HepG2 (cell line): Measurements from ENCODE around the gene HOXC11. TPM values are rescaled to one million over a fixed set of nuclear protein-coding genes. Genes with fewer than 3 reads are reported as not detected.

Source experiments
- ATAC-seq: fragments of 200-7000 bp; cut with Tn5 transposase; 3 replicates; pipeline ENCODE4 v1.9.1; 2020; ENCODE audit warnings: mild to moderate bottlenecking, moderate library complexity
- BruUV-seq: library from RNA; stranded (reverse); fragments of 400-500 nt; replicated peaks from 2 replicates; lab custom pipeline; 2021; lab: Mats Ljungman, UMichigan
- CTCF ChIA-PET: fragments of 300-600 bp; formaldehyde crosslinking; extraction: SDS; loops from one replicate; lab custom pipeline; 2021; ENCODE audit warnings: low total read pairs, inconsistent platforms, low intra/inter-chr PET ratio; lab: Yijun Ruan, JAX
- POLR2A ChIA-PET: fragments of 350-600 bp; sonication (Branson Sonifier 250); formaldehyde crosslinking; loops from one replicate; lab custom pipeline; 2020; ENCODE audit warnings: antibody characterized with exemption, inconsistent platforms; lab: Yijun Ruan, JAX
- DNase-seq: peaks from one replicate; pipeline ENCODE4 v3.0.0-alpha.2; 2015; ENCODE audit warnings: low spot score
- FAIRE-seq: peaks from 3 replicates; lab custom pipeline; 2011; peaks lifted over from hg19 to GRCh38; lab: Jason Lieb, UNC
- H2AFZ ChIP-seq: one replicate; pipeline ENCODE4 v1.6.1; 2011; ENCODE audit warnings: low read length, inconsistent platforms
- H3K27ac ChIP-seq: fragments of 300-600 bp; 3 replicates; pipeline ENCODE4 v1.8.0; 2011; ENCODE audit warnings: mixed run types, mild to moderate bottlenecking, mixed read lengths, low read length, inconsistent platforms; ENCODE audit not compliant: insufficient read depth; ENCODE audit errors: extremely low read length
- H3K27me3 ChIP-seq, 2 experiments: fragments of 200-600 bp in 1 of 2; 2 replicates in 1 of 2; 3 replicates in 1 of 2; pipeline versions ENCODE4 v1.6.0 to v1.8.0; 2011; ENCODE audit warnings: low read length in 2 of 2, mild to moderate bottlenecking in 2 of 2, moderate library complexity in 2 of 2, inconsistent platforms in 1 of 2; ENCODE audit not compliant: insufficient read depth in 2 of 2, control insufficient read depth in 1 of 2
- H3K36me3 ChIP-seq, 2 experiments: fragments of 200-600 bp in 1 of 2; replicated peaks in 1 of 2; 2 replicates in 1 of 2; 3 replicates in 1 of 2; pipeline versions ENCODE4 v1.5.1 to v1.8.0; 2011; ENCODE audit warnings: low read length in 2 of 2, inconsistent platforms in 1 of 2; ENCODE audit not compliant: insufficient read depth in 2 of 2, control insufficient read depth in 1 of 2
- H3K4me1 ChIP-seq: 2 replicates; pipeline ENCODE4 v1.5.1; 2012; ENCODE audit warnings: low read length, inconsistent platforms; ENCODE audit not compliant: insufficient read depth
- H3K4me2 ChIP-seq: 2 replicates; pipeline ENCODE4 v1.6.0; 2011; ENCODE audit warnings: low read depth, low read length, inconsistent platforms
- H3K4me3 ChIP-seq, 3 experiments: fragments of 200-600 bp in 1 of 3; sonication (generic), shearing (Covaris generic) in 1 of 3; replicated peaks in 1 of 3; 2 replicates each; pipeline ENCODE4 v1.5.1; 2011 to 2016; ENCODE audit warnings: low read length in 3 of 3, inconsistent platforms in 2 of 3, low read depth in 2 of 3, mild to moderate bottlenecking in 2 of 3, control low read depth in 1 of 3, mixed read lengths in 1 of 3; ENCODE audit not compliant: insufficient read depth in 1 of 3
- H3K79me2 ChIP-seq: one replicate; pipeline ENCODE4 v1.6.1; 2011; ENCODE audit warnings: low read length, inconsistent platforms; ENCODE audit not compliant: insufficient read depth
- H3K9ac ChIP-seq: 2 replicates; pipeline ENCODE4 v1.6.0; 2011; ENCODE audit warnings: mild to moderate bottlenecking, low read depth, low read length, inconsistent platforms; ENCODE audit not compliant: insufficient read depth
- H3K9me3 ChIP-seq: 2 replicates; pipeline ENCODE4 v1.5.1; 2012; ENCODE audit warnings: mild to moderate bottlenecking, low read length
- H4K20me1 ChIP-seq: 2 replicates; pipeline ENCODE4 v1.6.0; 2011; ENCODE audit warnings: inconsistent platforms, mild to moderate bottlenecking, low read length, moderate library complexity; ENCODE audit not compliant: insufficient read depth
- NCOA5 ChIP-seq: sonication (generic); formaldehyde crosslinking; IDR thresholded peaks from 2 replicates; pipeline ENCODE4 v1.4.0; 2020; ENCODE audit warnings: missing genetic modification reagents
- SMARCC2 ChIP-seq: fragments of 450-650 bp; IDR thresholded peaks from 2 replicates; pipeline ENCODE4 v1.6.1; 2017; ENCODE audit warnings: antibody characterized with exemption, mild to moderate bottlenecking
- XBP1 ChIP-seq: sonication (generic); formaldehyde crosslinking; IDR thresholded peaks from 2 replicates; pipeline ENCODE4 v1.5.0; 2020; ENCODE audit warnings: missing genetic modification reagents
- YEATS2 ChIP-seq: sonication (generic); formaldehyde crosslinking; IDR thresholded peaks from 2 replicates; pipeline ENCODE4 v1.4.0; 2020; ENCODE audit warnings: missing genetic modification reagents, borderline replicate concordance
- ZNF557 ChIP-seq: sonication (generic); formaldehyde crosslinking; IDR thresholded peaks from 2 replicates; pipeline ENCODE4 v1.4.0; 2020; ENCODE audit warnings: missing genetic modification reagents
- ZNF720 ChIP-seq: sonication (generic); formaldehyde crosslinking; IDR thresholded peaks from 2 replicates; pipeline ENCODE4 v1.4.0; 2020; ENCODE audit warnings: missing genetic modification reagents
- WGBS: methylation state at CpG from one replicate; pipeline ENCODE4 v1.1.6; 2017; ENCODE audit warnings: low lambda C conversion rate; 5-methylcytosine and 5-hydroxymethylcytosine counted together
- in situ Hi-C: cut with HindIII; loops from 2 replicates; pipeline ENCODE4 v1.10.0; 2017; ENCODE audit warnings: low pct_unique_long_range_greater_than_20kb; ENCODE audit not compliant: extremely low pct_ligation_motif_present
- intact Hi-C: fragments of 100-400 bp; cut with micrococcal nuclease; formaldehyde crosslinking; loops from one replicate; pipeline ENCODE4 v1.10.0; 2022; ENCODE audit not compliant: unreplicated experiment
- polyA plus RNA-seq, 8 experiments: library from polyadenylated mRNA; depleted of rRNA in 3 of 8; stranded (reverse) in 7 of 8; unstranded in 1 of 8; fragments of >200 nt; fragmentation: Illumina TruSeq in 4 of 8; extraction: Trizol in 4 of 8; gene quantifications; 2 replicates each; pipeline versions ENCODE4 v1.2.1 to v1.2.3, GENCODE V29; 2011 to 2016; ENCODE audit warnings: low read depth in 4 of 8, missing spikeins in 1 of 8, mixed read lengths in 1 of 8; ENCODE audit not compliant: insufficient read depth in 1 of 8
- total RNA-seq, 5 experiments: library from RNA; depleted of rRNA; stranded (reverse); fragments of >200 nt; fragmentation: Illumina TruSeq; extraction: Trizol; gene quantifications; 2 replicates each; pipeline ENCODE4 v1.2.3, GENCODE V29; 2016; ENCODE audit warnings: low read depth in 1 of 5
- TF ChIP-seq, protein P1 (sequence below): sonication (generic); formaldehyde crosslinking; IDR thresholded peaks from 2 replicates; pipeline ENCODE4 v1.4.0; 2020; ENCODE audit warnings: missing genetic modification reagents, borderline replicate concordance

The HOXC11 gene
- total and polyA plus RNA-seq, 2 of the 13 experiments (the other 11 are each of a cell fraction or from before 2014, with no cell fraction given): not detected

- no TSS peak for BruUV-seq
- H3K79me2 ChIP-seq: no peaks in the 10 kb centered on the region
- TF ChIP-seq SMARCC2 (no peak), YEATS2 (no peak), ZNF720 (CRISPR knock-in tag) (no peak), ZNF557 (no peak), XBP1 (CRISPR knock-in tag) (no peak), NCOA5 (CRISPR knock-in tag) (no peak)
- TF ChIP-seq, protein P1, sequence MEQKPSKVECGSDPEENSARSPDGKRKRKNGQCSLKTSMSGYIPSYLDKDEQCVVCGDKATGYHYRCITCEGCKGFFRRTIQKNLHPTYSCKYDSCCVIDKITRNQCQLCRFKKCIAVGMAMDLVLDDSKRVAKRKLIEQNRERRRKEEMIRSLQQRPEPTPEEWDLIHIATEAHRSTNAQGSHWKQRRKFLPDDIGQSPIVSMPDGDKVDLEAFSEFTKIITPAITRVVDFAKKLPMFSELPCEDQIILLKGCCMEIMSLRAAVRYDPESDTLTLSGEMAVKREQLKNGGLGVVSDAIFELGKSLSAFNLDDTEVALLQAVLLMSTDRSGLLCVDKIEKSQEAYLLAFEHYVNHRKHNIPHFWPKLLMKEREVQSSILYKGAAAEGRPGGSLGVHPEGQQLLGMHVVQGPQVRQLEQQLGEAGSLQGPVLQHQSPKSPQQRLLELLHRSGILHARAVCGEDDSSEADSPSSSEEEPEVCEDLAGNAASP (CRISPR knock-in tag): no peak
- TF ChIP-seq, all 625 proteins: peak for 0
- no peak for DNase-seq
- Histone ChIP-seq H3K9ac (no peak overlapping the region), H3K36me3 (no peaks in the 10 kb centered on the region), H3K4me1 (peaks cover 36% of the 10 kb centered on the region), H3K4me3 (no peak overlapping the region), H3K9me3 (no peaks in the 10 kb centered on the region), H3K27ac (no peak overlapping the region), H4K20me1 (no peaks in the 10 kb centered on the region), H2AFZ (no peak overlapping the region), H3K4me2 (no peak overlapping the region), H3K27me3 (peaks cover 5 to 53% of the 10 kb centered on the region in 2 experiments)
- intact Hi-C loops (no loop called here), in situ Hi-C loops (no loop called here)
- ATAC-seq: no peak
- CTCF ChIA-PET: interaction anchor here (2.3 kb wide), 1 partner anchor 232 kb away, joined by 12 read pairs; no protein-coding TSS in a partner anchor
- POLR2A ChIA-PET: no interaction called here
- FAIRE-seq: no peak
- 57% methylated on average over 25 of the region's 26 CpGs for WGBS
These were observed 10.0 kb downstream of the HOXC11 start for GRCh38 chr12:53982648-53983567.
